IMR-90 (cell line): Measurements from ENCODE around the gene PTPRU. TPM values are rescaled to one million over a fixed set of nuclear protein-coding genes. Genes with fewer than 3 reads are reported as not detected.

Source experiments
- ATAC-seq: fragments of 200-7000 bp; cut with Tn5 transposase; 2 replicates; pipeline ENCODE4 v1.9.1; 2020; ENCODE audit warnings: low read depth, mild to moderate bottlenecking, moderate library complexity
- BruUV-seq: library from RNA; stranded (reverse); fragments of 400-500 nt; replicated peaks from 2 replicates; lab custom pipeline; 2021; lab: Mats Ljungman, UMichigan
- CTCF ChIA-PET: fragments of 300-600 bp; formaldehyde crosslinking; extraction: SDS; loops from one replicate; lab custom pipeline; 2021; ENCODE audit warnings: antibody characterized with exemption; lab: Yijun Ruan, JAX
- POLR2A ChIA-PET: fragments of 300-600 bp; sonication (Branson Sonifier 250); formaldehyde crosslinking; loops from one replicate; lab custom pipeline; 2022; ENCODE audit warnings: antibody characterized with exemption; ENCODE audit not compliant: unreplicated experiment; lab: Charles Lee
- DNase-seq: peaks from one replicate; pipeline ENCODE4 v3.0.0; 2013
- H2AFZ ChIP-seq: replicated peaks from 2 replicates; pipeline ENCODE3; 2013; ENCODE audit warnings: low read length, mild to moderate bottlenecking; ENCODE audit not compliant: poor library complexity
- H2AK5ac ChIP-seq: 2 replicates; pipeline ENCODE4 v1.6.1; 2013; ENCODE audit warnings: low read depth, low read length, inconsistent platforms
- H2AK9ac ChIP-seq: replicated peaks from 2 replicates; pipeline ENCODE3; 2013; ENCODE audit warnings: mild to moderate bottlenecking, low read depth, low read length, moderate library complexity; ENCODE audit not compliant: poor library complexity
- H2BK120ac ChIP-seq: 2 replicates; pipeline ENCODE4 v1.6.1; 2013; ENCODE audit warnings: low read depth, low read length, inconsistent platforms
- H2BK15ac ChIP-seq: 3 replicates; pipeline ENCODE4 v1.6.1; 2013; ENCODE audit warnings: low read depth, low read length, inconsistent platforms
- H2BK20ac ChIP-seq: 2 replicates; pipeline ENCODE4 v1.6.1; 2013; ENCODE audit warnings: low read depth, mild to moderate bottlenecking, inconsistent platforms, low read length, moderate library complexity
- H2BK5ac ChIP-seq: 2 replicates; pipeline ENCODE4 v1.6.1; 2013; ENCODE audit warnings: mild to moderate bottlenecking, low read depth, low read length, inconsistent platforms; ENCODE audit not compliant: poor library complexity, severe bottlenecking
- H3K14ac ChIP-seq: replicated peaks from 2 replicates; pipeline ENCODE4 v1.6.1; 2013; ENCODE audit warnings: low read depth, low read length, inconsistent platforms
- H3K18ac ChIP-seq: 2 replicates; pipeline ENCODE4 v1.6.1; 2013; ENCODE audit warnings: low read depth, low read length, control low read depth
- H3K23ac ChIP-seq: 2 replicates; pipeline ENCODE4 v1.6.1; 2013; ENCODE audit warnings: low read depth, low read length, inconsistent platforms
- H3K27ac ChIP-seq: 2 replicates; pipeline ENCODE4 v1.5.1; 2013; ENCODE audit warnings: mild to moderate bottlenecking, control low read depth, low read length; ENCODE audit not compliant: insufficient read depth
- H3K27me3 ChIP-seq: 2 replicates; pipeline ENCODE4 v1.6.1; 2013; ENCODE audit warnings: low read length; ENCODE audit not compliant: control insufficient read depth, insufficient read depth
- H3K36me3 ChIP-seq: 2 replicates; pipeline ENCODE4 v1.6.1; 2013; ENCODE audit warnings: low read length, mixed read lengths; ENCODE audit not compliant: control insufficient read depth, insufficient read depth
- H3K4ac ChIP-seq: 2 replicates; pipeline ENCODE4 v1.6.1; 2013; ENCODE audit warnings: low read depth, low read length, inconsistent platforms
- H3K4me1 ChIP-seq: 2 replicates; pipeline ENCODE4 v1.6.1; 2013; ENCODE audit warnings: low read length, mixed read lengths; ENCODE audit not compliant: control insufficient read depth, insufficient read depth
- H3K4me2 ChIP-seq: 2 replicates; pipeline ENCODE4 v1.6.1; 2013; ENCODE audit warnings: low read depth, mild to moderate bottlenecking, control low read depth, low read length, moderate library complexity
- H3K4me3 ChIP-seq: 2 replicates; pipeline ENCODE4 v1.5.1; 2013; ENCODE audit warnings: low read depth, mild to moderate bottlenecking, control low read depth, low read length, moderate library complexity; ENCODE audit not compliant: insufficient read depth
- H3K56ac ChIP-seq: 2 replicates; pipeline ENCODE4 v1.6.1; 2013; ENCODE audit warnings: low read length, inconsistent platforms; ENCODE audit not compliant: insufficient read depth; ENCODE audit errors: extremely low read depth
- H3K79me1 ChIP-seq, 2 experiments: 2 replicates each; pipeline ENCODE4 v1.6.1; 2013; ENCODE audit warnings: low read length in 2 of 2, inconsistent platforms in 1 of 2, low read depth in 1 of 2
- H3K9ac ChIP-seq: 2 replicates; pipeline ENCODE4 v1.6.1; 2013; ENCODE audit warnings: low read depth, low read length, control low read depth
- H3K9me1 ChIP-seq: 2 replicates; pipeline ENCODE4 v1.6.1; 2013; ENCODE audit warnings: low read length, inconsistent platforms; ENCODE audit not compliant: insufficient read depth
- H3K9me3 ChIP-seq: 2 replicates; pipeline ENCODE4 v1.6.1; 2013; ENCODE audit warnings: low read length; ENCODE audit not compliant: control insufficient read depth, insufficient read depth
- H4K20me1 ChIP-seq: 2 replicates; pipeline ENCODE4 v1.6.1; 2013; ENCODE audit warnings: low read length, inconsistent platforms; ENCODE audit not compliant: insufficient read depth
- H4K5ac ChIP-seq: 2 replicates; pipeline ENCODE4 v1.6.1; 2013; ENCODE audit warnings: mild to moderate bottlenecking, low read depth, low read length, control low read depth
- H4K8ac ChIP-seq, 2 experiments: 2 replicates each; pipeline ENCODE4 v1.6.1; 2013; ENCODE audit warnings: low read depth in 2 of 2, low read length in 2 of 2, control low read depth in 1 of 2, inconsistent platforms in 1 of 2
- H4K91ac ChIP-seq: 2 replicates; pipeline ENCODE4 v1.6.1; 2013; ENCODE audit warnings: low read depth, low read length, inconsistent platforms; ENCODE audit not compliant: insufficient read depth
- BHLHE40 ChIP-seq: fragments of 150-350 bp; IDR thresholded peaks from 2 replicates; pipeline ENCODE4 v1.6.1; 2016; ENCODE audit warnings: mild to moderate bottlenecking, low read depth, low read length
- CEBPB ChIP-seq: IDR thresholded peaks from 2 replicates; pipeline ENCODE4 v1.6.1; 2012; ENCODE audit warnings: low read depth, low read length, improper control_type of control experiment
- CHD1 ChIP-seq: IDR thresholded peaks from 2 replicates; pipeline ENCODE4 v1.6.1; 2012; ENCODE audit warnings: low read depth, low read length, improper control_type of control experiment
- FOS ChIP-seq: fragments of 150-350 bp; IDR thresholded peaks from 2 replicates; pipeline ENCODE4 v1.6.1; 2016; ENCODE audit warnings: low read depth, low read length
- MAFK ChIP-seq: IDR thresholded peaks from 2 replicates; pipeline ENCODE4 v1.6.1; 2012; ENCODE audit warnings: low read depth, low read length, improper control_type of control experiment
- MAZ ChIP-seq: IDR thresholded peaks from 2 replicates; pipeline ENCODE4 v1.6.1; 2012; ENCODE audit warnings: low read depth, mild to moderate bottlenecking, low read length, improper control_type of control experiment, moderate library complexity, borderline replicate concordance
- MXI1 ChIP-seq: IDR thresholded peaks from 2 replicates; pipeline ENCODE4 v1.6.1; 2012; ENCODE audit warnings: low read depth, mild to moderate bottlenecking, low read length, moderate library complexity, borderline replicate concordance
- NFE2L2 ChIP-seq: fragments of 150-350 bp; IDR thresholded peaks from 2 replicates; pipeline ENCODE4 v1.6.1; 2016; ENCODE audit warnings: low read depth, mild to moderate bottlenecking, low read length
- POLR2A ChIP-seq: IDR thresholded peaks from 2 replicates; pipeline ENCODE4 v1.6.1; 2012; ENCODE audit warnings: mild to moderate bottlenecking, low read depth, low read length
- RAD21 ChIP-seq: IDR thresholded peaks from 2 replicates; pipeline ENCODE4 v1.6.1; 2012; ENCODE audit warnings: low read length, improper control_type of control experiment
- RCOR1 ChIP-seq: IDR thresholded peaks from 2 replicates; pipeline ENCODE4 v1.6.1; 2012; ENCODE audit warnings: mild to moderate bottlenecking, low read length, improper control_type of control experiment; ENCODE audit not compliant: insufficient replicate concordance
- RFX5 ChIP-seq: IDR thresholded peaks from 2 replicates; pipeline ENCODE4 v1.8.0; 2012; ENCODE audit warnings: low read depth, mild to moderate bottlenecking, low read length, moderate library complexity
- SMC3 ChIP-seq: fragments of 150-350 bp; IDR thresholded peaks from 2 replicates; pipeline ENCODE4 v1.6.1; 2016; ENCODE audit warnings: low read depth, mild to moderate bottlenecking, antibody characterized with exemption, low read length, moderate library complexity
- WGBS, 2 experiments: methylation state at CpG; one replicate each; pipeline versions ENCODE4 v1.1.5 to v1.1.7; 2013; ENCODE audit warnings: missing lambda C conversion rate in 2 of 2; ENCODE audit not compliant: insufficient read length in 1 of 2; ENCODE audit errors: extremely low coverage in 2 of 2; 5-methylcytosine and 5-hydroxymethylcytosine counted together
- dilution Hi-C: fragments of 300-500 bp; cut with HindIII; formaldehyde crosslinking; loops from one replicate; pipeline ENCODE4 v1.14.3; 2018; ENCODE audit warnings: low sequenced_read_pairs; ENCODE audit not compliant: unreplicated experiment
- in situ Hi-C: fragments of 300-500 bp; cut with MboI; formaldehyde crosslinking; loops from 3 replicates; pipeline ENCODE4 v1.14.3; 2019; ENCODE audit warnings: low sequenced_read_pairs, inconsistent platforms, mixed read lengths
- intact Hi-C: fragments of 100-400 bp; cut with micrococcal nuclease; formaldehyde crosslinking; loops from 2 replicates; pipeline ENCODE4 v1.10.0; 2022
- polyA plus RNA-seq, 3 experiments: library from polyadenylated mRNA; depleted of rRNA; stranded (reverse); fragments of >200 nt; gene quantifications; 2 replicates each; pipeline ENCODE4 v1.2.3, GENCODE V29; 2012; ENCODE audit warnings: low replicate concordance in 1 of 3
- total RNA-seq: library from RNA; depleted of rRNA; stranded (reverse); fragments of >200 nt; gene quantifications from 2 replicates; pipeline ENCODE4 v1.2.3, GENCODE V29; 2012
- TF ChIP-seq, protein P1 (sequence below): fragments of 150-350 bp; IDR thresholded peaks from 2 replicates; pipeline ENCODE4 v1.6.1; 2016; ENCODE audit warnings: low read depth, mild to moderate bottlenecking, low read length, moderate library complexity, borderline replicate concordance
- TF ChIP-seq, protein P2 (sequence below): fragments of 150-350 bp; IDR thresholded peaks from 2 replicates; pipeline ENCODE4 v1.6.1; 2017; ENCODE audit warnings: mild to moderate bottlenecking, antibody characterized with exemption, low read length, low read depth
- TF ChIP-seq, protein P3 (sequence below): conservative IDR thresholded peaks from 2 replicates; pipeline ENCODE4 v1.5.1; 2012; ENCODE audit warnings: mild to moderate bottlenecking, low read depth, low read length, improper control_type of control experiment

PTPRU gene
- total and polyA plus RNA-seq, 2 of the 4 experiments (the other 2 are of a cell fraction), result 7.0 to 10.7 TPM

DNA sequence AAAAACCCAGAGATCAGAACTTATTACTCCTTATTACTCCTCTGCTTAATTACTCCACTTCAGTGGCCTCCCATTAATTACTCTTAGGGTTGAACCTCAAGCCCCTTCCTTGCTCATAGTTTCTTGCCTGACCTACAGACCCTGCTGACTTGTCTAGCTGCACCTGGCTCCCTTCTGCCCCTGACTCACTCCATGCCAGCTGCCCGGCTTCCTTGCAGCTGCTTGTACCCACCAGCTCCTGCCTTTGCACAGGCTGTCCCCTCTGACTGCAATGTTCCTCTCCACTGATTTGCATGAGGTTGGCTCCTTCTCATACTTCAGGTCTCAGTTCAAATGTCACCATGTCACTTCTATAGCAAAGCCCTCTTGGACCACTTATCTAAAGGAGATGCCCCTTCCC, 1.9 kb upstream of the PTPRU start:
- 75% methylated on average over 1 of the region's 1 CpG; no CpG with 5 or more reads in 1 of the 2 experiments for WGBS, 2 experiments

More for the DNA sequence above, 1.9 kb upstream of the PTPRU start:
- Histone ChIP-seq H3K56ac (no peak overlapping the region), H4K5ac (no peak overlapping the region), H2BK20ac (no peak overlapping the region), H3K27ac (no peak overlapping the region), H2AK5ac (no peak overlapping the region), H3K4me1 (peaks cover 12% of the 10 kb centered on the region), H4K8ac (no peak overlapping the region), H3K79me1 (peaks cover 16% of the 10 kb centered on the region in 2 experiments), H3K9me3 (no peaks in the 10 kb centered on the region), H2BK120ac (no peak overlapping the region), H3K9me1 (no peaks in the 10 kb centered on the region), H3K4ac (no peak overlapping the region), H4K20me1 (no peaks in the 10 kb centered on the region), H4K91ac (no peak overlapping the region), H3K9ac (no peak overlapping the region), H3K4me3 (no peak overlapping the region), H3K4me2 (no peak overlapping the region), H3K27me3 (peaks cover 4% of the 10 kb centered on the region; the same call in 1 of the 2 replicates), H3K18ac (no peak overlapping the region), H3K14ac (no peak overlapping the region), H2BK15ac (no peak overlapping the region), H3K36me3 (no peaks in the 10 kb centered on the region), H2AFZ (no peak overlapping the region), H2BK5ac (no peak overlapping the region), H2AK9ac (no peak overlapping the region), H3K23ac (no peak overlapping the region)
- dilution Hi-C loops, result no loop called here
- intact Hi-C loops, result no loop called here
- no peak for ATAC-seq
- in situ Hi-C loops, result loop anchor here (10.0 kb wide), 1 partner anchor 1480 kb away; no protein-coding TSS in a partner anchor
- CTCF ChIA-PET, result no interaction called here
- POLR2A ChIA-PET, result no interaction called here
- DNase-seq, result no peak
- TF ChIP-seq SMC3 (no peak), NFE2L2 (no peak), RFX5 (no peak), CHD1 (no peak), POLR2A (no peak), MXI1 (no peak), RAD21 (no peak), CEBPB (no peak), FOS (no peak), MAFK (no peak), RCOR1 (no peak), BHLHE40 (no peak), MAZ (no peak)
- TF ChIP-seq, protein P1, sequence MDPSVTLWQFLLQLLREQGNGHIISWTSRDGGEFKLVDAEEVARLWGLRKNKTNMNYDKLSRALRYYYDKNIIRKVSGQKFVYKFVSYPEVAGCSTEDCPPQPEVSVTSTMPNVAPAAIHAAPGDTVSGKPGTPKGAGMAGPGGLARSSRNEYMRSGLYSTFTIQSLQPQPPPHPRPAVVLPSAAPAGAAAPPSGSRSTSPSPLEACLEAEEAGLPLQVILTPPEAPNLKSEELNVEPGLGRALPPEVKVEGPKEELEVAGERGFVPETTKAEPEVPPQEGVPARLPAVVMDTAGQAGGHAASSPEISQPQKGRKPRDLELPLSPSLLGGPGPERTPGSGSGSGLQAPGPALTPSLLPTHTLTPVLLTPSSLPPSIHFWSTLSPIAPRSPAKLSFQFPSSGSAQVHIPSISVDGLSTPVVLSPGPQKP, result no peak
- TF ChIP-seq, protein P2, sequence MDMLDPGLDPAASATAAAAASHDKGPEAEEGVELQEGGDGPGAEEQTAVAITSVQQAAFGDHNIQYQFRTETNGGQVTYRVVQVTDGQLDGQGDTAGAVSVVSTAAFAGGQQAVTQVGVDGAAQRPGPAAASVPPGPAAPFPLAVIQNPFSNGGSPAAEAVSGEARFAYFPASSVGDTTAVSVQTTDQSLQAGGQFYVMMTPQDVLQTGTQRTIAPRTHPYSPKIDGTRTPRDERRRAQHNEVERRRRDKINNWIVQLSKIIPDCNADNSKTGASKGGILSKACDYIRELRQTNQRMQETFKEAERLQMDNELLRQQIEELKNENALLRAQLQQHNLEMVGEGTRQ, result no peak
- TF ChIP-seq, protein P3, sequence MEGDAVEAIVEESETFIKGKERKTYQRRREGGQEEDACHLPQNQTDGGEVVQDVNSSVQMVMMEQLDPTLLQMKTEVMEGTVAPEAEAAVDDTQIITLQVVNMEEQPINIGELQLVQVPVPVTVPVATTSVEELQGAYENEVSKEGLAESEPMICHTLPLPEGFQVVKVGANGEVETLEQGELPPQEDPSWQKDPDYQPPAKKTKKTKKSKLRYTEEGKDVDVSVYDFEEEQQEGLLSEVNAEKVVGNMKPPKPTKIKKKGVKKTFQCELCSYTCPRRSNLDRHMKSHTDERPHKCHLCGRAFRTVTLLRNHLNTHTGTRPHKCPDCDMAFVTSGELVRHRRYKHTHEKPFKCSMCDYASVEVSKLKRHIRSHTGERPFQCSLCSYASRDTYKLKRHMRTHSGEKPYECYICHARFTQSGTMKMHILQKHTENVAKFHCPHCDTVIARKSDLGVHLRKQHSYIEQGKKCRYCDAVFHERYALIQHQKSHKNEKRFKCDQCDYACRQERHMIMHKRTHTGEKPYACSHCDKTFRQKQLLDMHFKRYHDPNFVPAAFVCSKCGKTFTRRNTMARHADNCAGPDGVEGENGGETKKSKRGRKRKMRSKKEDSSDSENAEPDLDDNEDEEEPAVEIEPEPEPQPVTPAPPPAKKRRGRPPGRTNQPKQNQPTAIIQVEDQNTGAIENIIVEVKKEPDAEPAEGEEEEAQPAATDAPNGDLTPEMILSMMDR, result no peak
- no TSS peak for BruUV-seq
